A673 (cell line): Measurements from ENCODE around the gene OSM.

Experiments
- EZH2 ChIP-seq: fragments of 200-600 bp; sonication (generic); IDR thresholded peaks from 2 replicates; pipeline ENCODE4 v1.6.1; 2017; ENCODE audit warnings: borderline replicate concordance, low read depth, mild to moderate bottlenecking, mixed read lengths, antibody characterized with exemption, low read length; ENCODE audit not compliant: poor library complexity, severe bottlenecking
- TF ChIP-seq, protein P1 (sequence below): fragments of 300-800, 200-600 bp; sonication (generic); conservative IDR thresholded peaks from 2 replicates; pipeline ENCODE4 v1.5.1; 2017; ENCODE audit warnings: low read depth, mild to moderate bottlenecking, antibody characterized with exemption, low read length, moderate library complexity, mixed read lengths

DNA sequence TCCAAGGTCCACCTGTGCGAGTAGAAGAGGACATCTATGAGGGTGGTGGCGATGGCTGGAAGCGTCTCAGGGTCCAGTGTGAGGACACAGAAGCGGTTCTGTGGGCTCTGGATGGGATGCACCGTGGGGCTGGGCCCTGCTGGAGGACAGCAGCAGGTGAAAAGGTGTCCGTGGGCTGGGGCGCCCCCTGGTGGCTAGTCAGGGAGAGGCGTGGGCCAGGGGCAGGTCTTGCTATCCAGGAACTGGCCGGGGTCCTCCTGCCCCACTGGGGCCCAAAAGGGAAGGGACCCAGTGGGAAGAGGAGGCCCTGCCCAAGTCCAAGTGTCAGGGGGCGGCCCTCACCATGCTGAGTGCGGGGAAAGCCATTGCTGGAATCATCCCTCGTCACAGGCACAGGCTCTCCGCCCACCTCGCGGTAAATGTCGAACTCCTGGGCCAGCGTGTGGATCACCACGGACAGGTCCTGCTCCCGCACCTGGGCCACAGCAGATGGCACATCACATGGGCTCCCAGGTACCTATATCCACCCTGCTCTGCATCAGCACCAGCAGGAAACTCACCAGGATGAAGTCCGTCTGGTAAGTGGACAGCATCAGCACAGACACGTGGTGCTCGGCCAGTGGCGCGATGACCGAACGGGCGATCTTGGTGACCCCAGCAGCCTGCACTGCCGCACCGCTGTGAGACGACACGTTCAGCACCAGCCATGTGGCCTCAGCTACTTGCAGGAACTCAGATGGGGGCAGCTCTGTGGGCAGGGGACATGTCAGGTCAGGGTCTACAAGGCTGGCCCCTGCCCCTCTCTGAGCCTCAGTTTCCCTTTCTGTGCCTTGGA is 20.4 kb upstream of the OSM start:
- TF ChIP-seq, protein P1, sequence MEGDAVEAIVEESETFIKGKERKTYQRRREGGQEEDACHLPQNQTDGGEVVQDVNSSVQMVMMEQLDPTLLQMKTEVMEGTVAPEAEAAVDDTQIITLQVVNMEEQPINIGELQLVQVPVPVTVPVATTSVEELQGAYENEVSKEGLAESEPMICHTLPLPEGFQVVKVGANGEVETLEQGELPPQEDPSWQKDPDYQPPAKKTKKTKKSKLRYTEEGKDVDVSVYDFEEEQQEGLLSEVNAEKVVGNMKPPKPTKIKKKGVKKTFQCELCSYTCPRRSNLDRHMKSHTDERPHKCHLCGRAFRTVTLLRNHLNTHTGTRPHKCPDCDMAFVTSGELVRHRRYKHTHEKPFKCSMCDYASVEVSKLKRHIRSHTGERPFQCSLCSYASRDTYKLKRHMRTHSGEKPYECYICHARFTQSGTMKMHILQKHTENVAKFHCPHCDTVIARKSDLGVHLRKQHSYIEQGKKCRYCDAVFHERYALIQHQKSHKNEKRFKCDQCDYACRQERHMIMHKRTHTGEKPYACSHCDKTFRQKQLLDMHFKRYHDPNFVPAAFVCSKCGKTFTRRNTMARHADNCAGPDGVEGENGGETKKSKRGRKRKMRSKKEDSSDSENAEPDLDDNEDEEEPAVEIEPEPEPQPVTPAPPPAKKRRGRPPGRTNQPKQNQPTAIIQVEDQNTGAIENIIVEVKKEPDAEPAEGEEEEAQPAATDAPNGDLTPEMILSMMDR = peak; percentile 93
- no peak for TF ChIP-seq EZH2
